Measurements from ENCODE around the gene NOM1.

NOM1 gene

GRCh38 chr7:156984174-156984891 is 34.8 kb downstream of the NOM1 start:
- no peak for DNase-seq

- no peak for DNase-seq
Measured at GRCh38 chr7:156985101-156985992, 35.8 kb downstream of the NOM1 start.

GRCh38 chr7:156986378-156986777 is 36.9 kb downstream of the NOM1 start:
- DNase-seq, result no peak

DNA sequence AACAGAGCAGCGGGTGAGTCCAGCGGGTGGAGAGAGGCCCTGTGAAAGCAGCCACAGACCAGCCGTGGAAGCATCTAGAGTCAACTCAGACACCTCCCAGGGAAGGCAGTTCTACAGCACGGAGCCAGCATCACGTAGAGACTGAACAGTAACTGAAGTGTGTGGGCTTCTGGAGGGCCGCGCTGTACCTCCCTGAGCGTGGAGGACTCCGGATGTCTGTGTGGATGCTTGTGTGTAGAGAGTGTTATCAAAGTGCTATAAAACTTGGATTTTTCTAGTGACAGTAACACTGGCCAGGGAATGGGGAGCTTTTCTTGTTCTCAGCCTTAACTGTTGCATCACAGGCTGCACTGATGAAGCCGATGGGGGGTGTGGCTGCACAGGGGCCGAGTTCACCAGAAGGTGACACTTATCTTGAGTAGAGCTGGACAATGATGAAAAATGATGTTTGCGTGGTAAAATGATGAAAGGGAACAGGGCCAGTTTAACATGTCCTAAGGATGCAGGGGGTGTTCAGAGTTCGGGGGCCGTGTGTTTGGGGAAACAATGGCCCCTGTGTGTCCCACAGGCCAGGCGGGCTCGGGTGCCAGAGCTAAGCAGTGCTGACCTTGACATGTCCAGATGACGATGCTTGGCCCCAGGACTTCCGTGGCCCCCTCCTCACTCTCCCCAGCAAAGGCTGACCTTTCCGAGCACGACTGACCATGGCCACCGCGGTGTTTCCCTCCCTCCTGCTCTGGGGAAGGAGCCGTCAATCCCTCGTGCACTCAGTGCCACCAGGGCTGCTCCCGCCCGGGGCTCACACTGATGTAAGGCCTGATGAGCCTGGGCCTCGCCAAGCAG is 39.1 kb downstream of the NOM1 start:
- no peak for DNase-seq

DNA sequence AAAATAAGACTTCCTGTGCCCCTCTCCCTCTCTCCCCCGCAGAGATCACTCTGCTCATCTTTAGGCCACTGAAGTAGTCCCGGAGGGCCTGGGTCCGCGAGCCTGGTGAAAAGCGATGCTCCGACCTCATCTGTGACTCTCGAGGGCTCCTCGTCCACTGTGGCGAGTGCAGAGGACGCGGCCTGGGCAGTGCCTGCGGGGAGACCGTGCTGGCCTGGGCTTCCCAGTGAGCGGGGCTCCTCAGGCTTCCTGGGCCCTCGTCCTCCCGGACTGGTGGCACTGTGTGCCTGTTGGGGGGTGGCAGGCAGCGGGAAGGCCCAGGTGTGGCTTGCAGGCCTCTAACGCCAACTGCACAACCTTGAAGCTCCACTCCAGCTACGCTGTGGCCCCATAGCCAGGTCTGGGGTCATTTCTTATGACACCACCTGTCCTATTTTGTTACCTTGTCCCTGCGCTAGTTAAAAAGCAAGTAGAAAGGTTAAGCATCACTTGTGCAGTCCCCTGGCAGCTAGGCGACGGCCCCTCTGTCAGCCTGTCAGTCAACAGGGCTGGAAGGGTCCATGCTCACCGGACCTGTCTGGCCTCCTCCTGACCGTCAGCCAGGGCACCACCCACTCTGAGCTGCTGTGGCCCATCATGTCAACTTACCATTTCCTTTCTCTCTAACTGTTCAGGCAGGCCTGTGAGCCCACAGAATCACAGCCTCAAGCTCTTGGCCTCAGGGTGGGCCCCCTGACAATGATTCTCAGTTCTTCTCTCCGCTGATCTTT is 40.4 kb downstream of the NOM1 start:
- DNase-seq, result no peak

DNA sequence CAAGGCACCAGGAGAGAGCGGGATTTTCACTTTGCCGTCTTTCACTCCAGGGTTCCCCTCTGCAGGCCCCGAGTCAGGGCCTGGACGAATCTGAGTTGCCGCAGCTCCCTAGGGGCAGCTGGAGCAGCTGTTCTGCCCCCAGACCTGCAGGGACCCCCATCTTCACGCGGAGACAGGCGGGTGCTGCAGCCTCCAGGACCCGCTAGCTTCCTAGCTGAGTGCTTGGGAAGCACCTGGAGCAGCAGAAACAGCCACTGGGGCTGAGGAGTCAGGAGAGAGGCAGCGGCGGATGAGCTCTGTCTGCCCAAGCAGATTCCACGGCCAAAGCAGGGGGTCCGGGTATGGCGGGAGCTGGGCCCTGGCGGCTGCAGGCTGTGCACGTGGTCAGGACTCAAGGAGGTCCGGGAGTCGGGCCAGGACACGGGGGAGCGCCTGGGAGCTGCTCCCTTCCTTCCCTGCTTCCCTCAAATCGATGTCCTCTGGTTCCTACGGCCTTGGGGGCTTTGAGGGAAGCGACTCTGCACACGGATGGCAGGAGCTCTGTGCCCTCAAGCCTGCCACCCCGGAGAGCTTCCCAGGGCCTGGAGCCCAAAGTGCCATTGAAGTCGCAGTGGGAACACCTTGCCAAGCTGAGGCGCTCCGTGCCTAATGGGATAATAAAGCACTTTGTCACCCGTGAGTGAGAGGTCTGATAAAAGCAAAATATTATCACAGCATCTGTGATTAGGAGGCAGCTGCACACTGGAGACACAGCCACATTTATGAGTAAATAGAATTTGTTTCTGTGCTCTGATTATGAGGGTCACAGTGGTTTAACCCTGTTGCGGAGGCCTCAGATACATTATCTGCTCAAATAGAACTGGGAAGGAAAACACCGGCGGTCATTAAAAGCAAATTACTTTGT is 43.8 kb downstream of the NOM1 start:
- DNase-seq, result no peak

DNA sequence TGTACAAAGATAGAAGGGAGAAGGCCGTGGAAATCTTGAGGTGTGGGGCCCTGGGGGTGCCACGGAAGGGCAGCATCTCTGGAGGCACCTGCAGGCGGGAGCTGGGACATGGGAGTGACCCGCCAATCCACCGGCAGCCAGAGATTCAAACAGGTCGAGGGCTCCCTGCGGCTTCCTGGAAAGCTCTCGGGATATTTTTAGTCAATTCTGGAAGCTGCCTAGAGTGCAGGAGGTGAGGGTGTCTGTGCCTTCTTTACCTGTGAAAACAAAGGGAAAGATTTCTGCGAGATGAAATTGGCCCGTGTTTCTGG is 44.4 kb downstream of the NOM1 start:
- DNase-seq, result no peak

GRCh38 chr7:156994417-156994816 is 44.9 kb downstream of the NOM1 start:
- DNase-seq, result no peak

GRCh38 chr7:156998988-156999957 is 49.8 kb downstream of the NOM1 start:
- DNase-seq, result no peak

GRCh38 chr7:156999958-157000726 is 50.6 kb downstream of the NOM1 start:
- no peak for DNase-seq

GRCh38 chr7:157000741-157001653 is 51.5 kb downstream of the NOM1 start:
- DNase-seq, result no peak

- DNase-seq, result no peak
Measured at GRCh38 chr7:157001920-157002818, 52.7 kb downstream of the NOM1 start.

GRCh38 chr7:157002819-157003421 is 53.4 kb downstream of the NOM1 start:
- DNase-seq, result no peak

DNA sequence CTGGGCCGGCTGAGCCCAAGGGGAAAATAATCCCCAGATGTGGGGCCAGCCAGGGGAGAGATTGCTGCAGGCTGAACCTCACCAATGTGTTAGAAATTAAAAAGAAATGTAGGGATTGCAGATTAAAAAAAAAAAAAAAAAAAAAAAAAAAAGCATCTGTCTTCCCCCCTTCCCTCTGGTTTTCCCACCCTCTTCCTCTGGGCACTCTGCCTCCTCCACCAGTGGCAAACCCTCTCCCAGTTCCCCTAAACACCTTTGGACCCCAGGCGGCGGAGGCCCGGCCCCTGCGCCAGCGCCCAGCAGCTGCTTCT is 53.9 kb downstream of the NOM1 start:
- no peak for DNase-seq

GRCh38 chr7:157003756-157004520 is 54.4 kb downstream of the NOM1 start:
- no peak for DNase-seq
